Motor neuron (in vitro differentiated cells): Measurements from ENCODE around the gene CEACAM1. TPM values are rescaled to one million over a fixed set of nuclear protein-coding genes. Genes with fewer than 3 reads are reported as not detected.
"Not testable (repeated sequence)": the region's sequence is repeated elsewhere in the genome, so short reads cannot be mapped to it uniquely, and the experiment has no call there.

Experiments
- ATAC-seq, 8 experiments: fragments of 200-7000 bp; cut with Tn5 transposase; replicated peaks in 6 of 8; 2 replicates each; pipeline ENCODE4 v1.8.0; 2021; ENCODE audit warnings: mild to moderate bottlenecking in 8 of 8, moderate library complexity in 8 of 8
- H3K27ac ChIP-seq, 2 donors: fragments of 250-450 bp; sonication (Bioruptor Pico); 2 replicates each; pipeline ENCODE4 v1.9.0; 2021; ENCODE audit warnings: antibody characterized with exemption in 2 of 2, mild to moderate bottlenecking in 2 of 2, moderate library complexity in 1 of 2
- H3K4me1 ChIP-seq, 2 donors: fragments of 250-450 bp; sonication (Bioruptor Pico); replicated peaks in 1 of 2; 2 replicates each; pipeline ENCODE4 v1.6.1; 2021; ENCODE audit warnings: antibody characterized with exemption in 2 of 2, mild to moderate bottlenecking in 2 of 2, moderate library complexity in 1 of 2
- H3K4me3 ChIP-seq, 5 donors: fragments of 250-450 bp; sonication (Bioruptor Pico); 2 replicates each; pipeline ENCODE4 v1.9.0; 2021; ENCODE audit warnings: antibody characterized with exemption in 5 of 5, mild to moderate bottlenecking in 5 of 5, moderate library complexity in 4 of 5
- WGBS, 10 experiments: fragments of 450-650 bp; shearing (Covaris generic); methylation state at CpG; one replicate each; pipeline ENCODE4 v1.0.0; 2022; 5-methylcytosine and 5-hydroxymethylcytosine counted together
- in situ Hi-C, 9 experiments: fragments of 400-800 bp; cut with MboI; loops; one replicate each; pipeline ENCODE4 v1.15.0; 2021; ENCODE audit warnings: low sequenced_read_pairs in 9 of 9, low pct_unique_long_range_greater_than_20kb in 2 of 9; ENCODE audit not compliant: unreplicated experiment in 9 of 9
- total RNA-seq, 8 experiments: library from RNA; unstranded; fragments of 300-600 nt; gene quantifications; 2 replicates each; pipeline versions ENCODE4 v1.2.3 to v1.2.4, GENCODE V29; 2022

The CEACAM1 gene
- total RNA-seq, 8 experiments from 2014 or later: 0.14 to 15.7 (median 1.3) TPM

DNA sequence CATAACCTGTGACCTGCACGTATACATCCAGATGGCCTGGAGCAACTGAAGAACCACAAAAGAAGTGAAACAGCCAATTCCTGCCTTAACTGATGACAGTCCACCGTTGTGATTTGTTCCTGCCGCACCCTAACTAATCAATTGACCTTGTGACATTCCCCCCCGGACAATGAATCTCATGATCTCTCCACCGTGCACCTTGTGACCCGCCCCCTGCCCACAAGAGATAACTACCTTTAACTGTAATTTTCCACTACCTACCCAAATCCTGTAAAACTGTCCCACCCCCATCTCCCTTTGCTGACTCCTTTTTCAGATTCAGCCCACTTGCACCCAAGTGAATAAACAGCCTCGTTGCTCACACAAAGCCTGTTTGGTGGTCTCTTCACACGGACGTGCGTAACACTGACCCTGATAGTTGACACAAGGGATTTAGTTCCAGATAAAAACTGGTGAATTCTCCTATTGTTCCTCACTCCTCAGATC is 29.1 kb upstream of the CEACAM1 start:
- ATAC-seq, in situ Hi-C loops, H3K27ac ChIP-seq, H3K4me3 ChIP-seq: not testable (repeated sequence)
- H3K4me1 ChIP-seq: peaks cover 8 to 13% of the 10 kb centered on the region in 2 donors
- WGBS, 10 experiments: 0 to 100% (median 77%) methylated on average over 1 to 7 of the region's 10 CpGs; no CpG with 5 or more reads in 4 of the 10 experiments

- Histone ChIP-seq H3K27ac (no peak overlapping the region), H3K4me3 (no peak overlapping the region)
- no peak for ATAC-seq
Observed at GRCh38 chr19:42555801-42556200, 27.5 kb upstream of the CEACAM1 start.

GRCh38 chr19:42555317-42555716 is 27.0 kb upstream of the CEACAM1 start:
- 0 to 41% (median 20%) methylated on average over 1 to 4 of the region's 5 CpGs; no CpG with 5 or more reads in 5 of the 10 experiments for WGBS, 10 experiments
- no peak overlapping the region for H3K4me3 ChIP-seq
- H3K27ac ChIP-seq: no peak overlapping the region
- in situ Hi-C loops: no loop called here
- peak in 1 of 8 experiments; percentile 39 for ATAC-seq
- H3K4me1 ChIP-seq: peaks cover 8 to 13% of the 10 kb centered on the region in 2 donors

More at GRCh38 chr19:42555801-42556200, 27.5 kb upstream of the CEACAM1 start:
- in situ Hi-C loops: no loop called here
- H3K4me1 ChIP-seq: peaks cover 8 to 13% of the 10 kb centered on the region in 2 donors
- 33 to 100% (median 76%) methylated on average over 1 to 6 of the region's 10 CpGs; no CpG with 5 or more reads in 2 of the 10 experiments for WGBS, 10 experiments

DNA sequence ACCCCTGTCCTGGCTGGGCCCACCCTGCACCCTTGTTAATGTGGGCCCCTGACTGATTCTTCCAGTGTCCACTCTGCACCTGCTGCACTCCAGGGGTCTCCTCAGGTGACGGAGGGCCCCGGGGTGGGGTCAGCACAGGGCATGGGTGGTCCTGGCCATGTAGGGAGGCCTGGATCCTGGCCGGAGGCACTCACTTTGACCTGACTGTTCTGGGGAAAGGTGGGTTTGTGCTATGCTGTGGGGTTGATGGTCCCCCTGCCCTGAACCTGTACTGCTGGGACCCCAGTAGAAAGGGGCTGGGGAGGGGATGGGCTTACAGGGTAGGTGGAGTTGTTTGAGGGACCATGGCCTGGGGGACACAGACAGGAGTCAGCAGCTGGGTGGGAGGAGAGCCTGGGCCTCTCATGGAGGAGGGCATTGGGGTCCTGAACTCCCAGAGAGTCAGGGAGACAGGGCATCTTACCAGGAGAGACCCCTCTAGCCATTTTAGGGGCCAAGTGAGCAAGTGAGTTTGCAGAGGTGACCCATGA is 25.8 kb upstream of the CEACAM1 start:
- Histone ChIP-seq H3K4me1 (peaks cover 6 to 11% of the 10 kb centered on the region in 2 donors), H3K27ac (no peak overlapping the region), H3K4me3 (no peak overlapping the region)
- WGBS, 10 experiments: 63% methylated on average over 3 of the region's 3 CpGs; no CpG with 5 or more reads in 9 of the 10 experiments
- in situ Hi-C loops: no loop called here
- ATAC-seq: no peak

DNA sequence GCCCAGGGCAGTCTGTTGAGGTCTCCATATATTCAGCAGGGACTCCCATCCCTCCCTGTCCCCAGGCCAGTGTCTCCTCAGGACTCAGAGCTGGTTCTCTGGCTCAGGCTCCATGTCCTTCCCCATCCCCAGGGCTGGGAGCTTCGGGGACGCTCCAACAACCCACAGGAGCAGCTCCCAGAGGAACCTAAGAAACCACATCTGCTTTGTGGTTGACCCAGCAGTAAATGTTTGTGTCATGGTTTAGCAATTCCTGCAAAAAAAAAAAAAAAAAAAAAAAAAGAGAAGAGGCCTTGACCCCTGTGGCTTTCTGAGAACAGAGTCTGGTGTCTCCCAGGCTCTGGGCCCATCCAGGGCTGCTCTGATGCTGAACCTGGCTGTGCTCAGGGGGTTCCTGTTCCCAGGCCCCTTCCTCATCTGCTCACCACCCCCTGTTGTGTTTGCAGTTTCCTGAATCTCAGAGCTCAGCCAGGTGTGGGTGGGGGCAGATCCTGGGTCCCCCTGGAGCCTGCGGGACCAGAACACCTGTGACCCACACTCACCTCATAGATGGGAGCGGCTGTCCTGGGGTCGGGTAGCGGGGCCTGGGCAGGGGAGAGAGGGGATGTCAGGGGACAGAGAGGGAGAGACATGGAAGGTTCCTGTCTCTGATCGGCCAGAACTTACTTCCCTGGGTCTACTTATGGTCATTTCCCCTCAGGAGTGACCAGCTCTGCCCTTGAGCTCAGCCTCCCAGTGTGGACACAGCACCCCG is 25.2 kb upstream of the CEACAM1 start:
- Histone ChIP-seq H3K27ac (no peak overlapping the region), H3K4me3 (no peak overlapping the region), H3K4me1 (peaks cover 0 to 5% of the 10 kb centered on the region in 2 donors)
- in situ Hi-C loops: no loop called here
- WGBS, 10 experiments: 80 to 83% (median 80%) methylated on average over 1 to 2 of the region's 8 CpGs; no CpG with 5 or more reads in 7 of the 10 experiments
- ATAC-seq: peak in 3 of 8 experiments; percentile 61 to 87 (median 81)

- peaks cover 0 to 4% of the 10 kb centered on the region in 2 donors for H3K4me1 ChIP-seq
- H3K4me3 ChIP-seq: no peak overlapping the region
- WGBS, 10 experiments: 40 to 72% (median 63%) methylated on average over 1 to 2 of the region's 8 CpGs; no CpG with 5 or more reads in 4 of the 10 experiments
- in situ Hi-C loops: no loop called here
- no peak overlapping the region for H3K27ac ChIP-seq
- no peak for ATAC-seq
Observed at GRCh38 chr19:42552086-42553065, 24.1 kb upstream of the CEACAM1 start.

DNA sequence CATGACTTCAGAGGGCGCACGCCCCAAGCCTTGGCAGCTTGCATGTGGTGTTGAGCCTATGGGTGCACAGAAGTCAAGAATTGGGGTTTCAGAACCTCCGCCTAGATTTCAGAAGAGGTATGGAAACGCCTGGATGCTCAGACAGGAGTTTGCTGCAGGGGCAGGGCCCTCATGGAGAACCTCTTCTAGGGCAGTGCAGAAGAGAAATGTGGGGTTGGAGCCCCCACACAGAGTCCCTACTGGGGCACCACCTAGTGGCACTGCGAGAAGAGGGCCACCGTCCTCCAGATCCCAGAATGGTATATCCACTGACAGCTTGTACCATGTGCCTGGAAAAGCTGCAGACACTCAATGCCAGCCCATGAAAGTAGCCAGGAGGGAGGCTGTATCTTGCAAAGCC is 22.2 kb upstream of the CEACAM1 start:
- H3K4me3 ChIP-seq, in situ Hi-C loops, H3K4me1 ChIP-seq, H3K27ac ChIP-seq, ATAC-seq: not testable (repeated sequence)
- WGBS, 10 experiments: 0 to 100% (median 90%) methylated on average over 2 to 4 of the region's 6 CpGs; no CpG with 5 or more reads in 5 of the 10 experiments

DNA sequence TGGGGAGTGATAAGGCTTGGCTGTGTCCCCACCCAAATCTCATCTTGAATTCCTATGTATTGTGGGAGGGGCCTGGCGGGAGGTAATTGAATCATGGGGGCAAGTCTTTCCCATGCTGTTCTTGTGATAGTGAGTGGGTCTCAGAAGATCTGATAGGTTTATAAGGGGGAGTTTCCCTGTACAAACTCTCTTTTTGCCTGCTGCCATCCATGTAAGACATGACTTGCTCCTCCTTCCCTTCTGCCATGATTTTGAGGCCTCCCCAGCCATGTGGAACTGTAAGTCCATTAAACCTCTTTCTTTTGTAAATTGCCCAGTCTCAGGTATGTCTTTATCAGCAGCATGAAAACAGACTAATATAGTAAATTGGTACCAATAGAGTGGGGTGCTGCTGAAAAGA is 20.8 kb upstream of the CEACAM1 start:
- H3K27ac ChIP-seq, H3K4me3 ChIP-seq, in situ Hi-C loops, ATAC-seq, H3K4me1 ChIP-seq: not testable (repeated sequence)
- WGBS, 10 experiments: 20 to 100% (median 86%) methylated on average over 1 of the region's 1 CpG; no CpG with 5 or more reads in 5 of the 10 experiments

DNA sequence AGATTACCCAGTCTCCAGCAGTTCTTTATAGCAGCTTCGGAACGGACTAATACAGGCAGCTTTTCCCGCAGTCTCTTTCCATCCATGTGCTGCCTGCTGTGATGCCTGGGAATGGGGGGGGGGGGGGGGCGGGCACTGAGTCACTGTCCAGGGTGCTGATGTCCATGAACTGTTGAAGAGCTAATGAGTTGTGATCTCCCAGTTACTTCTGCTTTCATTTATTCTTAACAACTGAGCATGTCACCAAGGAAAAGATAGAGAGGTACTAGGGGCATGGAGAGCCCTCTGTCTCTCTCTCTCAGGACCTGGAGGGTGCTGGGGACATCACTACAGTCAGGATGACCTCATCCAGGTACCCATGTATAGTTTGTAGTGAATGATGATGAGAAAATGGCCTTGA is 20.3 kb upstream of the CEACAM1 start:
- WGBS, 10 experiments: 60 to 70% methylated on average over 1 to 2 of the region's 4 CpGs; no CpG with 5 or more reads in 8 of the 10 experiments
- no peak overlapping the region for H3K4me3 ChIP-seq
- H3K4me1 ChIP-seq: no peaks in the 10 kb centered on the region
- in situ Hi-C loops: no loop called here
- ATAC-seq: no peak
- no peak overlapping the region for H3K27ac ChIP-seq

GRCh38 chr19:42547929-42548328 is 19.6 kb upstream of the CEACAM1 start:
- H3K4me1 ChIP-seq: no peaks in the 10 kb centered on the region
- peak in 2 of 8 experiments; percentile 28 to 73 for ATAC-seq
- WGBS, 10 experiments: 0 to 86% (median 50%) methylated on average over 1 to 2 of the region's 2 CpGs; no CpG with 5 or more reads in 6 of the 10 experiments
- in situ Hi-C loops: no loop called here
- H3K4me3 ChIP-seq: no peak overlapping the region
- H3K27ac ChIP-seq: no peak overlapping the region

DNA sequence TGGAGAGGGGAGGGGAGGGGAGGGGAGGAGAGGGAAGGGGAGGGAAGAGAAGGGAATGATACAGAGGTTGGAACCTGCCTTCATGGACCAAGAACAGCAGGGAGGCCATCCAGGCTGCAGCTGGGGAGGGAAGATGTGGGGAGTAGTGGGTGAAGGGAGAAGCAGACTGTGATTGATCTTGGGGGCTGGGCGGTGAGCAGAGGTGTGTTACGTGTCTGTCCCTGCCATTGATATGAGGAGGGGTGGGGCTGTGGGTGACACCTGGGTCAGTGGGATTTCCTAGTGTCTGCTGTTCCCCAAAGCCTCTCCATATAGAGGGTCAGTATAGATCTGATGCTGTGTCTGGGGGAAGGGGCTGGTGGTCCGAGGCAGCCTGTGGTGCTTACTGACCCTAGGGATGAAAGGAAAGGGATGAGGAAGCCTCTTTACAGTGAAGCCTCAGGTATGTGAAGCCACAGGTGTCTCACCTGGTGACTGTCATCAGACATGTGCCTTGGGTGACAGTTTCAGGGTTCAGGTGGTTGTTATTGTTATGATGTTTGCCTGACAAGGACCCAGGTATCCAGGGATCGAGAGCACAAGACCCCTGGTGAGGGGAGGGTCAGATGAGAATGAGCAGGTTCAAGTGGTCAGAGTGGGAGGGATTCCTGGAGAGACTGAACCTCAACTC is 18.7 kb upstream of the CEACAM1 start:
- Histone ChIP-seq H3K4me1 (no peaks in the 10 kb centered on the region), H3K27ac (no peak overlapping the region), H3K4me3 (no peak overlapping the region)
- ATAC-seq: no peak
- WGBS, 10 experiments: 65 to 67% methylated on average over 1 to 2 of the region's 4 CpGs; no CpG with 5 or more reads in 8 of the 10 experiments
- in situ Hi-C loops: no loop called here

DNA sequence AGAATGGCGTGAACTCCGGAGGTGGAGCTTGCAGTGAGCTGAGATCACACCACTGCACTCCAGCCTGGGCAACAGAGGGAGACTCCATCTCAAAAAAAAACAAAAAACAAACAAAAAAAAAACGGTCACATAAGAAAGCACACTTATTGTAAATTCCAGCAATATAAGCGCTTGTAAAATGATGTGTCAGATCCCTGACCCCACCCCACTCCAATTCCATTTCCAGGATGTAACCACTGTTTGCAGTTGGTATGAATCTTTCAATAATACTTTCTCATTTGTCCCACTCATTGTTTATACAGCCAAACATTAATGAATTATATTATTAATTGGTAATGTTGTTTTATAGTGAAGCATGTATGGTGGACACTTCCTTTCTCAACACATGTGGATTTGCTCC is 15.9 kb upstream of the CEACAM1 start:
- ATAC-seq: peak in 2 of 8 experiments; percentile 28 to 30
- Histone ChIP-seq H3K4me1 (no peaks in the 10 kb centered on the region), H3K27ac (no peak overlapping the region), H3K4me3 (no peak overlapping the region)
- WGBS, 10 experiments: 40 to 100% (median 68%) methylated on average over 1 to 2 of the region's 4 CpGs; no CpG with 5 or more reads in 1 of the 10 experiments
- in situ Hi-C loops: no loop called here
